Immature natural killer cell (primary cell): Measurements from ENCODE around the gene RPS6KA2. TPM values are rescaled to one million over a fixed set of nuclear protein-coding genes. Genes with fewer than 3 reads are reported as not detected.
"Not testable (repeated sequence)": the region's sequence is repeated elsewhere in the genome, so short reads cannot be mapped to it uniquely, and the experiment has no call there.

Source experiments
- DNase-seq, 3 donors: peaks; one replicate each; pipeline ENCODE4 v3.0.0; 2022; ENCODE audit warnings: mixed read lengths in 1 of 3
- H3K27ac Mint-ChIP-seq, 6 donors: one replicate each; pipeline ENCODE4 v1.8.0; 2020; ENCODE audit warnings: mixed read lengths in 6 of 6, mild to moderate bottlenecking in 5 of 6, inconsistent platforms in 4 of 6, moderate library complexity in 3 of 6
- H3K27me3 Mint-ChIP-seq, 3 donors: one replicate each; pipeline ENCODE4 v1.8.0; 2020 to 2021; ENCODE audit warnings: low read depth in 3 of 3, mild to moderate bottlenecking in 3 of 3, mixed read lengths in 3 of 3, moderate library complexity in 3 of 3, inconsistent platforms in 1 of 3
- H3K36me3 Mint-ChIP-seq, 3 donors: one replicate each; pipeline ENCODE4 v1.8.0; 2020; ENCODE audit warnings: mixed read lengths in 3 of 3, inconsistent platforms in 2 of 3, mild to moderate bottlenecking in 2 of 3
- H3K4me1 Mint-ChIP-seq, 2 donors: one replicate each; pipeline ENCODE4 v1.8.0; 2020; ENCODE audit warnings: inconsistent platforms in 2 of 2, mild to moderate bottlenecking in 2 of 2, mixed read lengths in 2 of 2, moderate library complexity in 1 of 2
- H3K4me3 Mint-ChIP-seq, 5 donors: one replicate each; pipeline ENCODE4 v1.8.0; 2020; ENCODE audit warnings: mild to moderate bottlenecking in 5 of 5, mixed read lengths in 5 of 5, inconsistent platforms in 3 of 5, moderate library complexity in 3 of 5
- H3K9me3 Mint-ChIP-seq, 6 donors: one replicate each; pipeline ENCODE4 v1.8.0; 2020; ENCODE audit warnings: mild to moderate bottlenecking in 6 of 6, mixed read lengths in 6 of 6, inconsistent platforms in 4 of 6, moderate library complexity in 3 of 6
- polyA plus RNA-seq, 3 donors: library from polyadenylated mRNA; unstranded; fragments of 300-500 nt; fragmentation: Illumina TruSeq; gene quantifications; one replicate each; pipeline ENCODE4 v1.2.3, GENCODE V29; 2021

The RPS6KA2 gene
- polyA plus RNA-seq, 3 donors from 2014 or later: 2.5 to 5.3 (median 3.4) TPM

- DNase-seq: peak in 1 of 3 donors; percentile 39
- Mint-ChIP-seq H3K4me3 (peak overlapping the region; percentile 83 to 94 (median 92)), H3K27ac (peak overlapping the region; percentile 68 to 93 (median 87)), H3K4me1 (peaks cover 14 to 16% of the 10 kb centered on the region in 2 donors), H3K27me3 (peaks cover 2 to 15% (median 3%) of the 10 kb centered on the region in 3 donors)
- not testable (repeated sequence) for H3K9me3 Mint-ChIP-seq, H3K36me3 Mint-ChIP-seq
Observed at GRCh38 chr6:166383802-166384363, 243.2 kb downstream of the RPS6KA2 start.

- Mint-ChIP-seq H3K36me3 (peaks cover 0 to 3% (median 0%) of the 10 kb centered on the region in 3 donors), H3K4me3 (peak within 1 kb of the TSS; percentile 92 to 96 (median 94)), H3K27ac (peak within 1 kb of the TSS; percentile 76 to 93 (median 92)), H3K4me1 (peaks cover 14 to 16% of the 10 kb centered on the region in 2 donors), H3K27me3 (peaks cover 2 to 15% (median 3%) of the 10 kb centered on the region in 3 donors), H3K9me3 (no peaks in the 10 kb centered on the region)
- DNase-seq: peak; percentile 94 to 96 (median 95)
Observed at GRCh38 chr6:166382933-166383801, 243.9 kb downstream of the RPS6KA2 start, which contains the start of gene MPC1. Gene MPC1 (minus strand): TSS chr6:166382940. CDS start chr6:166382876, 64 bp downstream.

- Mint-ChIP-seq H3K9me3 (no peaks in the 10 kb centered on the region), H3K27me3 (peaks cover 2 to 15% (median 3%) of the 10 kb centered on the region in 3 donors), H3K36me3 (peaks cover 0 to 4% (median 0%) of the 10 kb centered on the region in 3 donors), H3K4me1 (peaks cover 14 to 16% of the 10 kb centered on the region in 2 donors), H3K27ac (peak overlapping the region in 5 of 6 donors; percentile 43 to 93 (median 84)), H3K4me3 (peak overlapping the region; percentile 91 to 96 (median 93))
- DNase-seq: no peak
Observed at GRCh38 chr6:166382500-166382932, 244.5 kb downstream of the RPS6KA2 start.

GRCh38 chr6:166381733-166382499 lies 245.1 kb downstream of the RPS6KA2 start:
- peak overlapping the region; percentile 76 to 93 (median 88) for H3K27ac Mint-ChIP-seq
- H3K4me1 Mint-ChIP-seq: peaks cover 14 to 16% of the 10 kb centered on the region in 2 donors

GRCh38 chr6:166381381-166381732 lies 245.7 kb downstream of the RPS6KA2 start:
- Mint-ChIP-seq H3K4me3 (peak overlapping the region; percentile 91 to 96 (median 93)), H3K36me3 (peaks cover 0 to 4% (median 0%) of the 10 kb centered on the region in 3 donors), H3K4me1 (peaks cover 14 to 16% of the 10 kb centered on the region in 2 donors), H3K27me3 (peaks cover 2 to 15% (median 3%) of the 10 kb centered on the region in 3 donors), H3K9me3 (no peaks in the 10 kb centered on the region), H3K27ac (peak overlapping the region; percentile 76 to 93 (median 88))
- no peak for DNase-seq

More at GRCh38 chr6:166381733-166382499, 245.1 kb downstream of the RPS6KA2 start:
- peak overlapping the region; percentile 91 to 96 (median 93) for H3K4me3 Mint-ChIP-seq
- DNase-seq: peak; percentile 54 to 63 (median 54)
- no peaks in the 10 kb centered on the region for H3K9me3 Mint-ChIP-seq
- H3K27me3 Mint-ChIP-seq: peaks cover 2 to 15% (median 3%) of the 10 kb centered on the region in 3 donors
- H3K36me3 Mint-ChIP-seq: peaks cover 0 to 4% (median 0%) of the 10 kb centered on the region in 3 donors

GRCh38 chr6:166379800-166380199 lies 247.3 kb downstream of the RPS6KA2 start:
- H3K27me3 Mint-ChIP-seq: peaks cover 2 to 15% (median 3%) of the 10 kb centered on the region in 3 donors
- H3K36me3 Mint-ChIP-seq: peaks cover 2 to 5% (median 4%) of the 10 kb centered on the region in 3 donors
- peaks cover 14 to 16% of the 10 kb centered on the region in 2 donors for H3K4me1 Mint-ChIP-seq
- no peaks in the 10 kb centered on the region for H3K9me3 Mint-ChIP-seq
- H3K27ac Mint-ChIP-seq: no peak overlapping the region
- H3K4me3 Mint-ChIP-seq: no peak overlapping the region
- no peak for DNase-seq

GRCh38 chr6:166379103-166379586 lies 247.9 kb downstream of the RPS6KA2 start:
- Mint-ChIP-seq H3K4me1 (peaks cover 12 to 16% of the 10 kb centered on the region in 2 donors), H3K27me3 (peaks cover 2 to 13% (median 3%) of the 10 kb centered on the region in 3 donors), H3K27ac (no peak overlapping the region), H3K36me3 (peaks cover 7 to 8% (median 7%) of the 10 kb centered on the region in 3 donors), H3K9me3 (no peaks in the 10 kb centered on the region), H3K4me3 (no peak overlapping the region)
- no peak for DNase-seq

- peaks cover 6 to 11% of the 10 kb centered on the region in 2 donors for H3K4me1 Mint-ChIP-seq
- peaks cover 0 to 7% (median 2%) of the 10 kb centered on the region in 3 donors for H3K27me3 Mint-ChIP-seq
- H3K9me3 Mint-ChIP-seq: no peaks in the 10 kb centered on the region
- no peak for DNase-seq
- no peak overlapping the region for H3K4me3 Mint-ChIP-seq
- peaks cover 7 to 12% (median 7%) of the 10 kb centered on the region in 3 donors for H3K36me3 Mint-ChIP-seq
- H3K27ac Mint-ChIP-seq: no peak overlapping the region
Observed at GRCh38 chr6:166377721-166378120, 249.3 kb downstream of the RPS6KA2 start.

- H3K4me3 Mint-ChIP-seq: no peak overlapping the region
- no peak overlapping the region for H3K27ac Mint-ChIP-seq
- no peak for DNase-seq
Observed at GRCh38 chr6:166375013-166375412, 252.0 kb downstream of the RPS6KA2 start.

GRCh38 chr6:166370489-166370888 lies 256.6 kb downstream of the RPS6KA2 start:
- no peaks in the 10 kb centered on the region for H3K9me3 Mint-ChIP-seq
- no peaks in the 10 kb centered on the region for H3K27me3 Mint-ChIP-seq
- H3K4me1 Mint-ChIP-seq: no peaks in the 10 kb centered on the region
- H3K27ac Mint-ChIP-seq: no peak overlapping the region
- no peak for DNase-seq
- H3K36me3 Mint-ChIP-seq: peaks cover 10 to 34% (median 17%) of the 10 kb centered on the region in 3 donors
- no peak overlapping the region for H3K4me3 Mint-ChIP-seq

More at GRCh38 chr6:166375013-166375412, 252.0 kb downstream of the RPS6KA2 start:
- H3K27me3 Mint-ChIP-seq: no peaks in the 10 kb centered on the region
- H3K9me3 Mint-ChIP-seq: no peaks in the 10 kb centered on the region
- no peaks in the 10 kb centered on the region for H3K4me1 Mint-ChIP-seq
- peaks cover 7 to 12% (median 7%) of the 10 kb centered on the region in 3 donors for H3K36me3 Mint-ChIP-seq

- H3K4me3 Mint-ChIP-seq: no peak overlapping the region
- H3K4me1 Mint-ChIP-seq: no peaks in the 10 kb centered on the region
- no peaks in the 10 kb centered on the region for H3K9me3 Mint-ChIP-seq
- H3K27me3 Mint-ChIP-seq: no peaks in the 10 kb centered on the region
- no peak for DNase-seq
- H3K27ac Mint-ChIP-seq: no peak overlapping the region
- peaks cover 10 to 39% (median 16%) of the 10 kb centered on the region in 3 donors for H3K36me3 Mint-ChIP-seq
Observed at GRCh38 chr6:166369782-166370181, 257.3 kb downstream of the RPS6KA2 start.

GRCh38 chr6:166366921-166367320 lies 260.1 kb downstream of the RPS6KA2 start:
- no peaks in the 10 kb centered on the region for H3K4me1 Mint-ChIP-seq
- H3K9me3 Mint-ChIP-seq: no peaks in the 10 kb centered on the region
- no peaks in the 10 kb centered on the region for H3K27me3 Mint-ChIP-seq
- no peak overlapping the region for H3K4me3 Mint-ChIP-seq
- DNase-seq: no peak
- H3K36me3 Mint-ChIP-seq: peaks cover 15 to 57% (median 25%) of the 10 kb centered on the region in 3 donors
- H3K27ac Mint-ChIP-seq: no peak overlapping the region

- no peaks in the 10 kb centered on the region for H3K4me1 Mint-ChIP-seq
- DNase-seq: no peak
- no peak overlapping the region for H3K4me3 Mint-ChIP-seq
- H3K9me3 Mint-ChIP-seq: no peaks in the 10 kb centered on the region
- peaks cover 0 to under 1% (median 0%) of the 10 kb centered on the region in 3 donors for H3K27me3 Mint-ChIP-seq
- no peak overlapping the region for H3K27ac Mint-ChIP-seq
- H3K36me3 Mint-ChIP-seq: peaks cover 15 to 60% (median 32%) of the 10 kb centered on the region in 3 donors
Observed at GRCh38 chr6:166365806-166366205, 261.2 kb downstream of the RPS6KA2 start.
